Measurements from ENCODE around the gene LSR. TPM values are rescaled to one million over a fixed set of nuclear protein-coding genes. Genes with fewer than 3 reads are reported as not detected.

LSR gene
- total and polyA plus RNA-seq, 2 donors from 2014 or later = 37.9 to 87.2 TPM

GRCh38 chr19:35279374-35279773, 30.6 kb downstream of the LSR start:
- no peak for TF ChIP-seq CTCF (IDR thresholded peaks at IDR 0.05; ENCODE audit: borderline replicate concordance, extremely low read depth, insufficient read depth)
- intact Hi-C loops (cut with DNase I) = no loop called here
- no peak overlapping the region for H3K4me3 ChIP-seq (ENCODE audit: low read length in 3 of 3)
- H3K9me3 ChIP-seq (ENCODE audit: control insufficient read depth in 2 of 3, insufficient read depth in 1 of 3, low read length in 3 of 3) = no peaks in the 10 kb centered on the region
- H3K27me3 ChIP-seq (ENCODE audit: control insufficient read depth, insufficient read depth, low read length) = no peaks in the 10 kb centered on the region
- no peaks in the 10 kb centered on the region for H3K4me1 ChIP-seq (ENCODE audit: control insufficient read depth in 2 of 3, insufficient read depth in 2 of 3, low read depth in 1 of 3, low read length in 3 of 3)
- DNase-seq (peak in 1 of 5 donors; percentile 38), FAIRE-seq (no peak)
- H3K36me3 ChIP-seq (ENCODE audit: control insufficient read depth in 2 of 3, insufficient read depth in 3 of 3, low read length in 3 of 3) = peaks cover 0 to 3% (median 2%) of the 10 kb centered on the region in 3 donors
- no peak overlapping the region for H3K9ac ChIP-seq (ENCODE audit: low read length in 3 of 3)
- no peak overlapping the region for H3K27ac ChIP-seq (ENCODE audit: low read depth in 2 of 2, low read length in 2 of 2)

- no peaks in the 10 kb centered on the region for H3K4me1 ChIP-seq (ENCODE audit: control insufficient read depth in 2 of 3, insufficient read depth in 2 of 3, low read depth in 1 of 3, low read length in 3 of 3)
- intact Hi-C loops (cut with DNase I) = no loop called here
- peaks cover 0 to 3% (median 0%) of the 10 kb centered on the region in 3 donors for H3K36me3 ChIP-seq (ENCODE audit: control insufficient read depth in 2 of 3, insufficient read depth in 3 of 3, low read length in 3 of 3)
- no peak overlapping the region for H3K9ac ChIP-seq (ENCODE audit: low read length in 3 of 3)
- no peak overlapping the region for H3K4me3 ChIP-seq (ENCODE audit: low read length in 3 of 3)
- FAIRE-seq (no peak), DNase-seq (peak in 2 of 5 donors; percentile 55 to 69)
- H3K27me3 ChIP-seq (ENCODE audit: control insufficient read depth, insufficient read depth, low read length) = no peaks in the 10 kb centered on the region
- no peak overlapping the region for H3K27ac ChIP-seq (ENCODE audit: low read depth in 2 of 2, low read length in 2 of 2)
- H3K9me3 ChIP-seq (ENCODE audit: control insufficient read depth in 2 of 3, insufficient read depth in 1 of 3, low read length in 3 of 3) = no peaks in the 10 kb centered on the region
- no peak for TF ChIP-seq CTCF (IDR thresholded peaks at IDR 0.05; ENCODE audit: borderline replicate concordance, extremely low read depth, insufficient read depth)
Measured at GRCh38 chr19:35279985-35280821, 31.4 kb downstream of the LSR start.

DNA sequence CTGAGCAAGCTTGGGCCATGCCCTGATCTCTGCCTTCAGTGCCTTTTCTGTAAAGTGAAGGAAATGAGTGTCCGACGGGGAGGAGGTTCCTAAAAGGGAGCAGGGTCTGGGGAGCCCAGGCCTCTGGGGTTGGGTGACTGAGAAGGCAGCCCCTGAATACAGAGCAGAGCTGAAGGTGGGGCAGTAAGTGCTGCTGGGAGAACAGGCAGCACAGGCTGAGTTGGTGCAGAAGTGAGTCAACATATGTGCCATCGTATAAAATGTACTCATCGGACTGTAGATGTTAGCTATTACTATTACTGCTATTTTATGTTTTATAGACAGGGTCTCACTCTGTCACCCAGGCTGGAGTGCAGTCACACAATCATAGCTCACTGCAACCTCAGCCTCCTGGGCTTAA, 32.5 kb downstream of the LSR start:
- DNase-seq (peak in 1 of 5 donors; percentile 34), FAIRE-seq (no peak)
- Histone ChIP-seq H3K4me1 (ENCODE audit: control insufficient read depth in 2 of 3, insufficient read depth in 2 of 3, low read depth in 1 of 3, low read length in 3 of 3) (no peaks in the 10 kb centered on the region), H3K9me3 (ENCODE audit: control insufficient read depth in 2 of 3, insufficient read depth in 1 of 3, low read length in 3 of 3) (no peaks in the 10 kb centered on the region), H3K4me3 (ENCODE audit: low read length in 3 of 3) (no peak overlapping the region), H3K27me3 (ENCODE audit: control insufficient read depth, insufficient read depth, low read length) (no peaks in the 10 kb centered on the region), H3K36me3 (ENCODE audit: control insufficient read depth in 2 of 3, insufficient read depth in 3 of 3, low read length in 3 of 3) (peaks cover 0 to 2% (median 0%) of the 10 kb centered on the region in 3 donors), H3K9ac (ENCODE audit: low read length in 3 of 3) (no peak overlapping the region), H3K27ac (ENCODE audit: low read depth in 2 of 2, low read length in 2 of 2) (no peak overlapping the region)
- intact Hi-C loops (cut with DNase I) = no loop called here
- TF ChIP-seq CTCF (IDR thresholded peaks at IDR 0.05; ENCODE audit: borderline replicate concordance, extremely low read depth, insufficient read depth) = no peak
